ENCODE data around the gene SOX6.

Gene SOX6

GRCh38 chr11:16261836-16262644 is 94.3 kb downstream of the SOX6 start:
- no peaks in the 10 kb centered on the region for H3K4me1 ChIP-seq (ENCODE audit: low read depth, poor library complexity, severe bottlenecking)
- no peaks in the 10 kb centered on the region for H4K20me1 ChIP-seq (ENCODE audit: insufficient read depth)
- no peak for TF ChIP-seq CTCF (conservative IDR thresholded peaks at IDR 0.05; ENCODE audit: low read depth, low read length)
- H3K79me2 ChIP-seq (ENCODE audit: insufficient read depth, low read depth) = no peaks in the 10 kb centered on the region
- H3K4me2 ChIP-seq = no peak overlapping the region
- H3K27me3 ChIP-seq (ENCODE audit: insufficient read depth, low read depth) = no peaks in the 10 kb centered on the region
- H2AFZ ChIP-seq (ENCODE audit: low read depth) = no peak overlapping the region
- no peak overlapping the region for H3K9ac ChIP-seq
- no peaks in the 10 kb centered on the region for H3K36me3 ChIP-seq (ENCODE audit: insufficient read depth)
- no peak overlapping the region for H3K27ac ChIP-seq
- H3K4me3 ChIP-seq (IDR thresholded peaks at IDR 0.05; ENCODE audit: insufficient read depth, low read depth, low read length) = no peak overlapping the region

- Histone ChIP-seq H3K36me3 (ENCODE audit: insufficient read depth) (no peaks in the 10 kb centered on the region), H3K27ac (no peak overlapping the region), H3K9ac (no peak overlapping the region), H2AFZ (ENCODE audit: low read depth) (no peak overlapping the region), H4K20me1 (ENCODE audit: insufficient read depth) (no peaks in the 10 kb centered on the region), H3K4me3 (IDR thresholded peaks at IDR 0.05; ENCODE audit: insufficient read depth, low read depth, low read length) (no peak overlapping the region), H3K79me2 (ENCODE audit: insufficient read depth, low read depth) (no peaks in the 10 kb centered on the region), H3K4me1 (ENCODE audit: low read depth, poor library complexity, severe bottlenecking) (no peaks in the 10 kb centered on the region), H3K27me3 (ENCODE audit: insufficient read depth, low read depth) (no peaks in the 10 kb centered on the region), H3K4me2 (no peak overlapping the region)
- TF ChIP-seq CTCF (conservative IDR thresholded peaks at IDR 0.05; ENCODE audit: low read depth, low read length) = no peak
These were observed 104.0 kb downstream of the SOX6 start for GRCh38 chr11:16252373-16252772.

GRCh38 chr11:16248248-16248647 is 108.1 kb downstream of the SOX6 start:
- no peak for TF ChIP-seq CTCF (conservative IDR thresholded peaks at IDR 0.05; ENCODE audit: low read depth, low read length)
- Histone ChIP-seq H3K79me2 (ENCODE audit: insufficient read depth, low read depth) (no peaks in the 10 kb centered on the region), H2AFZ (ENCODE audit: low read depth) (no peak overlapping the region), H3K4me1 (ENCODE audit: low read depth, poor library complexity, severe bottlenecking) (no peaks in the 10 kb centered on the region), H3K4me2 (no peak overlapping the region), H3K36me3 (ENCODE audit: insufficient read depth) (no peaks in the 10 kb centered on the region; the same call in 1 of the 2 replicates), H3K4me3 (IDR thresholded peaks at IDR 0.05; ENCODE audit: insufficient read depth, low read depth, low read length) (no peak overlapping the region), H3K27me3 (ENCODE audit: insufficient read depth, low read depth) (no peaks in the 10 kb centered on the region), H4K20me1 (ENCODE audit: insufficient read depth) (no peaks in the 10 kb centered on the region), H3K27ac (no peak overlapping the region), H3K9ac (no peak overlapping the region)

- Histone ChIP-seq H3K27me3 (ENCODE audit: insufficient read depth, low read depth) (no peaks in the 10 kb centered on the region), H3K4me1 (ENCODE audit: low read depth, poor library complexity, severe bottlenecking) (no peaks in the 10 kb centered on the region), H2AFZ (ENCODE audit: low read depth) (no peak overlapping the region), H3K9ac (no peak overlapping the region), H3K36me3 (ENCODE audit: insufficient read depth) (no peaks in the 10 kb centered on the region; the same call in 1 of the 2 replicates), H3K4me3 (IDR thresholded peaks at IDR 0.05; ENCODE audit: insufficient read depth, low read depth, low read length) (no peak overlapping the region), H3K27ac (no peak overlapping the region), H3K79me2 (ENCODE audit: insufficient read depth, low read depth) (no peaks in the 10 kb centered on the region), H4K20me1 (ENCODE audit: insufficient read depth) (no peaks in the 10 kb centered on the region), H3K4me2 (no peak overlapping the region)
- TF ChIP-seq CTCF (conservative IDR thresholded peaks at IDR 0.05; ENCODE audit: low read depth, low read length) = no peak
These were observed 113.5 kb downstream of the SOX6 start for GRCh38 chr11:16242806-16243205.
